H9 (cell line): ENCODE measurements around the gene SLCO3A1. TPM values are rescaled to one million over a fixed set of nuclear protein-coding genes. Genes with fewer than 3 reads are reported as not detected.

ENCODE experiments used
- DNase-seq: peaks from one replicate; pipeline ENCODE4 v3.0.0-alpha.2; 2017
- H2AFZ ChIP-seq: one replicate; pipeline ENCODE4 v1.6.1; 2013; ENCODE audit warnings: mild to moderate bottlenecking, low read length, control low read depth, moderate library complexity
- H2AK5ac ChIP-seq: 2 replicates; pipeline ENCODE4 v1.6.1; 2013; ENCODE audit warnings: low read length, control low read depth, mixed read lengths; ENCODE audit not compliant: insufficient read length
- H2BK120ac ChIP-seq: one replicate; pipeline ENCODE4 v1.6.1; 2013; ENCODE audit warnings: low read depth, mild to moderate bottlenecking, low read length, control low read depth, inconsistent platforms; ENCODE audit not compliant: poor library complexity, severe bottlenecking
- H2BK12ac ChIP-seq: 2 replicates; pipeline ENCODE4 v1.6.1; 2013; ENCODE audit warnings: low read length, control low read depth, mixed read lengths, low read depth; ENCODE audit not compliant: insufficient read length
- H2BK15ac ChIP-seq: 2 replicates; pipeline ENCODE4 v1.6.1; 2013; ENCODE audit warnings: low read depth, low read length, control low read depth
- H2BK20ac ChIP-seq: one replicate; pipeline ENCODE4 v1.6.1; 2013; ENCODE audit warnings: low read depth, mild to moderate bottlenecking, low read length, control low read depth, inconsistent platforms; ENCODE audit not compliant: poor library complexity, severe bottlenecking
- H2BK5ac ChIP-seq: 2 replicates; pipeline ENCODE4 v1.6.1; 2013; ENCODE audit warnings: low read length, control low read depth, mixed read lengths; ENCODE audit not compliant: insufficient read length
- H3K14ac ChIP-seq: 2 replicates; pipeline ENCODE4 v1.6.1; 2013; ENCODE audit warnings: low read length, control low read depth; ENCODE audit not compliant: insufficient read depth
- H3K18ac ChIP-seq: 2 replicates; pipeline ENCODE4 v1.6.1; 2013; ENCODE audit warnings: low read depth, mild to moderate bottlenecking, mixed read lengths, low read length, control low read depth; ENCODE audit not compliant: insufficient read length
- H3K23ac ChIP-seq: 2 replicates; pipeline ENCODE4 v1.6.1; 2013; ENCODE audit warnings: low read length, control low read depth, mixed read lengths, low read depth; ENCODE audit not compliant: insufficient read length
- H3K23me2 ChIP-seq: 2 replicates; pipeline ENCODE4 v1.6.1; 2013; ENCODE audit warnings: low read depth, mild to moderate bottlenecking, mixed read lengths, low read length, control low read depth; ENCODE audit not compliant: insufficient read length, poor library complexity, severe bottlenecking
- H3K27ac ChIP-seq: 2 replicates; pipeline ENCODE4 v1.5.1; 2013; ENCODE audit warnings: low read length, control low read depth, mixed read lengths, low read depth; ENCODE audit not compliant: insufficient read length
- H3K27me3 ChIP-seq: 2 replicates; pipeline ENCODE4 v1.6.1; 2013; ENCODE audit warnings: low read length, control low read depth, inconsistent platforms; ENCODE audit not compliant: insufficient read depth
- H3K4ac ChIP-seq: 2 replicates; pipeline ENCODE4 v1.6.1; 2013; ENCODE audit warnings: low read depth, mild to moderate bottlenecking, control low read depth, inconsistent platforms, low read length, moderate library complexity
- H3K4me1 ChIP-seq: 2 replicates; pipeline ENCODE4 v1.6.1; 2013; ENCODE audit warnings: low read length, control low read depth, inconsistent platforms; ENCODE audit not compliant: insufficient read depth
- H3K4me2 ChIP-seq: 2 replicates; pipeline ENCODE4 v1.6.1; 2013; ENCODE audit warnings: low read length, control low read depth, mixed read lengths; ENCODE audit not compliant: insufficient read length, insufficient read depth
- H3K56ac ChIP-seq: 2 replicates; pipeline ENCODE4 v1.6.1; 2013; ENCODE audit warnings: low read depth, mild to moderate bottlenecking, mixed read lengths, low read length, control low read depth; ENCODE audit not compliant: insufficient read length
- H3K79me1 ChIP-seq: 2 replicates; pipeline ENCODE4 v1.6.1; 2013; ENCODE audit warnings: low read depth, mild to moderate bottlenecking, moderate library complexity, low read length, control low read depth, inconsistent platforms; ENCODE audit not compliant: insufficient read depth, poor library complexity, severe bottlenecking
- H3K79me2 ChIP-seq: 2 replicates; pipeline ENCODE4 v1.6.1; 2013; ENCODE audit warnings: low read length, control low read depth, inconsistent platforms; ENCODE audit not compliant: insufficient read depth
- H3K9ac ChIP-seq: 2 replicates; pipeline ENCODE4 v1.6.1; 2013; ENCODE audit warnings: low read length, control low read depth, mixed read lengths; ENCODE audit not compliant: insufficient read length; ENCODE audit errors: extremely low read depth
- H3K9me3 ChIP-seq: one replicate; pipeline ENCODE4 v1.6.1; 2013; ENCODE audit warnings: low read depth, low read length, inconsistent platforms; ENCODE audit not compliant: control insufficient read depth
- H3T11ph ChIP-seq: one replicate; pipeline ENCODE4 v1.6.1; 2013; ENCODE audit warnings: mild to moderate bottlenecking, low read length, control low read depth, inconsistent platforms
- H4K20me1 ChIP-seq: one replicate; pipeline ENCODE4 v1.6.1; 2013; ENCODE audit not compliant: control insufficient read depth, insufficient read length, insufficient read depth
- H4K5ac ChIP-seq: 2 replicates; pipeline ENCODE4 v1.6.1; 2013; ENCODE audit warnings: low read depth, mild to moderate bottlenecking, mixed read lengths, low read length, control low read depth; ENCODE audit not compliant: insufficient read length
- H4K8ac ChIP-seq: replicated peaks from 2 replicates; pipeline ENCODE4 v1.6.1; 2013; ENCODE audit warnings: low read length, control low read depth, mixed read lengths, low read depth; ENCODE audit not compliant: insufficient read length
- H4K91ac ChIP-seq: 2 replicates; pipeline ENCODE4 v1.6.1; 2013; ENCODE audit warnings: low read depth, mild to moderate bottlenecking, moderate library complexity, mixed read lengths, low read length, control low read depth; ENCODE audit not compliant: insufficient read length
- H3K27ac Mint-ChIP-seq, 3 experiments: 2 replicates in 2 of 3; 3 replicates in 1 of 3; pipeline ENCODE4 v1.8.0; 2020 to 2021; ENCODE audit warnings: mixed read lengths in 3 of 3, mild to moderate bottlenecking in 1 of 3, moderate library complexity in 1 of 3
- H3K27me3 Mint-ChIP-seq: 2 replicates; pipeline ENCODE4 v1.8.0; 2021; ENCODE audit warnings: low read depth, mild to moderate bottlenecking, moderate library complexity, mixed read lengths
- H3K36me3 Mint-ChIP-seq, 3 experiments: 2 replicates in 2 of 3; 3 replicates in 1 of 3; pipeline ENCODE4 v1.8.0; 2020 to 2021; ENCODE audit warnings: low read depth in 3 of 3, mixed read lengths in 3 of 3; ENCODE audit not compliant: insufficient read depth in 1 of 3
- H3K4me1 Mint-ChIP-seq, 2 experiments: 2 replicates each; pipeline ENCODE4 v1.8.0; 2020; ENCODE audit warnings: mixed read lengths in 2 of 2
- H3K4me3 Mint-ChIP-seq, 2 experiments: 2 replicates in 1 of 2; 3 replicates in 1 of 2; pipeline ENCODE4 v1.8.0; 2020 to 2021; ENCODE audit warnings: mild to moderate bottlenecking in 2 of 2, mixed read lengths in 2 of 2, moderate library complexity in 1 of 2
- H3K9me3 Mint-ChIP-seq, 2 experiments: 2 replicates in 1 of 2; 3 replicates in 1 of 2; pipeline ENCODE4 v1.8.0; 2020; ENCODE audit warnings: mild to moderate bottlenecking in 2 of 2, mixed read lengths in 2 of 2, moderate library complexity in 1 of 2
- WGBS: extraction: QIAGEN DNeasy Blood & Tissue Kit; methylation state at CpG from one replicate; pipeline ENCODE4 v1.1.7; 2013; ENCODE audit warnings: missing lambda C conversion rate, low lambda C conversion rate, mixed read lengths; ENCODE audit not compliant: insufficient read length; ENCODE audit errors: extremely low coverage; 5-methylcytosine and 5-hydroxymethylcytosine counted together
- total RNA-seq: library from RNA; stranded (reverse); gene quantifications from 2 replicates; pipeline ENCODE4 v1.2.1, GENCODE V29; 2021
- TF ChIP-seq, protein P1 (sequence below): fragments of 200-600 bp; sonication (generic); conservative IDR thresholded peaks from 3 replicates; pipeline ENCODE4 v1.8.0; 2021; ENCODE audit warnings: antibody characterized with exemption, mild to moderate bottlenecking

Gene SLCO3A1
- total RNA-seq, 1 experiment from 2014 or later, result 9.4 TPM

DNA sequence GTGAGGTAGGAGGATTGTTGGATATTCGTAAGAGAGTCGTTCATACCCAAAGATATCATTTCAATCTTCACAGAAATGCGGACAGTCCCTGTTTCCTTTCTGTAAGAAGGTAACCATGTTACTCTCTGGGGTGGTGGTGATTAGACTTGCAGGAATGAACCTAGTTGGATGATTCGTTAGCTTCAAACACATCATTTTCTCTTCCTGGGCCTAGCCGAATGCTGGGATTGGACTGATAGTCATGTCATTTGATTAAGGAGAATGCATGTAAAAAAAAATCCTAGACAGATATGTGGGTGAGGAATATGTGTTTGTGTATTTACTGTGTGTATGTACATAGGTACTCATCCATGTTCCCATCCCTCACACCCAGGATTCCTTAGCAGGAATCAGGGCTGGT lies 12.4 kb downstream of the SLCO3A1 start:
- no peak for DNase-seq
- no peaks in the 10 kb centered on the region for H3K79me1 ChIP-seq
- no peak overlapping the region for H3K27ac ChIP-seq
- H3K23me2 ChIP-seq, result no peaks in the 10 kb centered on the region
- Mint-ChIP-seq H3K27me3 (no peaks in the 10 kb centered on the region), H3K9me3 (peaks cover 3 to 11% of the 10 kb centered on the region in 2 experiments; a peak in 3 of 5 replicates), H3K27ac (no peak overlapping the region), H3K4me3 (no peak overlapping the region), H3K36me3 (peaks cover 0 to 11% (median 0%) of the 10 kb centered on the region in 3 experiments; a peak in 4 of 7 replicates), H3K4me1 (peaks cover 33 to 39% of the 10 kb centered on the region in 2 experiments)
- H3K27me3 ChIP-seq, result no peaks in the 10 kb centered on the region
- TF ChIP-seq, protein P1, sequence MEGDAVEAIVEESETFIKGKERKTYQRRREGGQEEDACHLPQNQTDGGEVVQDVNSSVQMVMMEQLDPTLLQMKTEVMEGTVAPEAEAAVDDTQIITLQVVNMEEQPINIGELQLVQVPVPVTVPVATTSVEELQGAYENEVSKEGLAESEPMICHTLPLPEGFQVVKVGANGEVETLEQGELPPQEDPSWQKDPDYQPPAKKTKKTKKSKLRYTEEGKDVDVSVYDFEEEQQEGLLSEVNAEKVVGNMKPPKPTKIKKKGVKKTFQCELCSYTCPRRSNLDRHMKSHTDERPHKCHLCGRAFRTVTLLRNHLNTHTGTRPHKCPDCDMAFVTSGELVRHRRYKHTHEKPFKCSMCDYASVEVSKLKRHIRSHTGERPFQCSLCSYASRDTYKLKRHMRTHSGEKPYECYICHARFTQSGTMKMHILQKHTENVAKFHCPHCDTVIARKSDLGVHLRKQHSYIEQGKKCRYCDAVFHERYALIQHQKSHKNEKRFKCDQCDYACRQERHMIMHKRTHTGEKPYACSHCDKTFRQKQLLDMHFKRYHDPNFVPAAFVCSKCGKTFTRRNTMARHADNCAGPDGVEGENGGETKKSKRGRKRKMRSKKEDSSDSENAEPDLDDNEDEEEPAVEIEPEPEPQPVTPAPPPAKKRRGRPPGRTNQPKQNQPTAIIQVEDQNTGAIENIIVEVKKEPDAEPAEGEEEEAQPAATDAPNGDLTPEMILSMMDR, result no peak
- no peak overlapping the region for H2BK120ac ChIP-seq
- H3K4me2 ChIP-seq, result no peak overlapping the region
- H3K4me1 ChIP-seq, result no peaks in the 10 kb centered on the region
- no peak overlapping the region for H2BK5ac ChIP-seq
- no peaks in the 10 kb centered on the region for H4K20me1 ChIP-seq
- no peak overlapping the region for H2BK15ac ChIP-seq
- H2AK5ac ChIP-seq, result no peak overlapping the region
- H3K18ac ChIP-seq, result no peak overlapping the region
- H4K91ac ChIP-seq, result no peak overlapping the region
- no peak overlapping the region for H3T11ph ChIP-seq
- no peaks in the 10 kb centered on the region for H3K9me3 ChIP-seq
- no peak overlapping the region for H2BK20ac ChIP-seq
- H3K79me2 ChIP-seq, result no peaks in the 10 kb centered on the region
- H2AFZ ChIP-seq, result no peak overlapping the region
- H2BK12ac ChIP-seq, result no peak overlapping the region
- no peak overlapping the region for H3K56ac ChIP-seq
- H3K23ac ChIP-seq, result no peak overlapping the region
- H3K4ac ChIP-seq, result no peak overlapping the region
- no peak overlapping the region for H4K8ac ChIP-seq
- WGBS, result no CpG with 5 or more reads among the region's 5 CpGs
- H4K5ac ChIP-seq, result no peak overlapping the region
- H3K9ac ChIP-seq, result no peak overlapping the region
- no peak overlapping the region; the same call in 1 of the 2 replicates for H3K14ac ChIP-seq
